GM18505 (cell line): Measurements from ENCODE around the gene C8G.

ENCODE experiments used
- ATAC-seq: cut with Tn5 transposase; IDR thresholded peaks from one replicate; pipeline ENCODE4 v1.9.1; 2021; ENCODE audit not compliant: unreplicated experiment
- POLR2A ChIP-seq: IDR thresholded peaks from 4 replicates; pipeline ENCODE4 v1.6.1; 2011; ENCODE audit warnings: borderline replicate concordance; ENCODE audit not compliant: insufficient read depth, insufficient read length; ENCODE audit errors: extremely low read depth

C8G gene

DNA sequence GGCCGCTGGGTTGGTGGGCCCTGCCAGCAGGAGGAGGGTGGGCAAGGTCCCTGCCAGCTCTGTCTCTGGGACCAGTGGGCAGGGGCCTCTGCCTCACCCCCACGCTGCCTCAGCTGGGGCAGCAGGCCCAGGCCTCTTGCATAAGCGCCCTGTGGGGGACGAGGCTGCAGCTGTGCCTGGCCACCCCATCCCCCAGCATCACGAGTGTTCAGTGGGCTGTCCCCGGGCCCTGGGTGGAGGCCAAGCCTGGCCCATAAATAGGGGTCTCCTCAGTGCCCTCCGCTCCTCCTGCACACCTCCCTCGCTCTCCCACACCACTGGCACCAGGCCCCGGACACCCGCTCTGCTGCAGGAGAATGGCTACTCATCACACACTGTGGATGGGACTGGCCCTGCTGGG lies 32.2 kb downstream of the C8G start, which contains the start of gene PTGDS:
PTGDS (plus strand) TSS at position 282 of the 400 bp plus-strand sequence; CDS start at position 357, 75 bp downstream.
- no peak for ATAC-seq
- TF ChIP-seq POLR2A = no peak

- no peak for ATAC-seq
- TF ChIP-seq POLR2A = no peak
Observed at GRCh38 chr9:136977649-136978072, 32.6 kb downstream of the C8G start.

DNA sequence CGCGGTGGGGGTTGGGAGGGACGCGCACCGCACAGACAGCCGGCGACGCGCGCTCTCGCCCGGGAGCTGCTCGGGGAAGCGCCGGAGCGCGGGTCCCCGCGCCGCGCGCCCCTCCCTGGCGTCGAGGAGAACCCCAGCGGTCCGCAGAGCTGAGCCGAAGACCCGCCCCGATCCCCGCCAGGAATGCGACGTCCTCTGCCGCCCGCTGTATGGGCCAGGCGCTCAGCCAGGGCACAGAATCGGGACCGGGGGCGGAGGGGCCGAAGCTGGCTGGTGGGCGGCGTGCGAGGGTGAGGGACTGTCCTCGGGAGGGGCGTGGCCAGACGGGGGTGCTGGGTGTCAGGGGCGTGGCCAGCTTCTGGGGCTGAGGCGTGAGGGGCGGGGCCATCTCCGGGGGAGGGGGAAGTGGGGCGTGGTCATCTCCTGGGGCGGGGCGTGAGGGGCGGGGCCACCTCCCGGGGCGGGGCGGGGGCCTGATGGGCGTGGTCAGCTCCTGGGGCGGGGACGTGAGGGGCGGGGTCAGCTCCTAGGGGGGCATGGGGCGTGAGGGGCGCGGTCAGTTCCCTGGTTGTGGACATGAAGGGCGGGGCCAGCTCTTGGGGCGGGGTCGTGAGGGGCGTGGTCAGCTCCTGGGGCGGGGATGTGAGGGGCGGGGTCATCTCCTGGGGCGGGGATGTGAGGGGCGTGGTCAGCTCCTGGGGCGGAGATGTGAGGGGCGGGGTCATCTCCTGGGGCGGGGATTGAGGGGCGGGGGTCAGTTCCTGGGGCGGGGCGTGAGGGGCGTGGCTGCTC lies 33.2 kb downstream of the C8G start:
- no peak for TF ChIP-seq POLR2A
- no peak for ATAC-seq

GRCh38 chr9:136978865-136979544 lies 34.0 kb downstream of the C8G start:
- no peak for TF ChIP-seq POLR2A

GRCh38 chr9:136979769-136980587 lies 34.9 kb downstream of the C8G start:
- no peak for TF ChIP-seq POLR2A
- ATAC-seq = no peak

More at GRCh38 chr9:136978865-136979544, 34.0 kb downstream of the C8G start:
- ATAC-seq = no peak

GRCh38 chr9:136980669-136981478 lies 35.8 kb downstream of the C8G start:
- no peak for TF ChIP-seq POLR2A
- ATAC-seq = no peak

- no peak for TF ChIP-seq POLR2A
- ATAC-seq = no peak
Observed at GRCh38 chr9:136981588-136982231, 36.7 kb downstream of the C8G start.

GRCh38 chr9:136982232-136983051 lies 37.4 kb downstream of the C8G start, which contains the start of gene LCNL1:
Gene LCNL1, plus strand, starts transcription at chr9:136982993. Its CDS starts 594 bp downstream, at chr9:136983587.
- no peak for TF ChIP-seq POLR2A
- ATAC-seq = no peak

DNA sequence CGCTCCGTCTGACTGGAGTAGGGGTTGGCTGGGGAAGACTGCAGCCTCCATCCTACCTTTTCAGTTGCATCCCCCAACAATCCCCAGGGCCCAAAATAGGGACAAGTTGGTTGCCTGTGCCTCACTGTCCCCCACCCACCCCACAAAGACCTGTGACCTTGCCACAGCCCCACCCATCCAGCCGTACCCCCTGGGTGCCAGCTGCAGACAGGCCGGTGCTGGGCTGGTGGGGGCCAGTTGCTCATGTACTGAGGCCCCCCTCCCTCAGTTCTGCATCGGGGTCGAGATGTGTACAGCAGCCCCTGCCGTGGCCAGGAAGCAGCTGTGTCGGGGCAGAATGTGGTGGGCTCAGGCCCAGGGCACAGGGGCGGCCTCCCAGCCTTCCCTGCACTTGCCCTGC lies 38.1 kb downstream of the C8G start:
- no peak for TF ChIP-seq POLR2A
- ATAC-seq = no peak

GRCh38 chr9:136983656-136984314 lies 38.7 kb downstream of the C8G start:
- no peak for ATAC-seq

DNA sequence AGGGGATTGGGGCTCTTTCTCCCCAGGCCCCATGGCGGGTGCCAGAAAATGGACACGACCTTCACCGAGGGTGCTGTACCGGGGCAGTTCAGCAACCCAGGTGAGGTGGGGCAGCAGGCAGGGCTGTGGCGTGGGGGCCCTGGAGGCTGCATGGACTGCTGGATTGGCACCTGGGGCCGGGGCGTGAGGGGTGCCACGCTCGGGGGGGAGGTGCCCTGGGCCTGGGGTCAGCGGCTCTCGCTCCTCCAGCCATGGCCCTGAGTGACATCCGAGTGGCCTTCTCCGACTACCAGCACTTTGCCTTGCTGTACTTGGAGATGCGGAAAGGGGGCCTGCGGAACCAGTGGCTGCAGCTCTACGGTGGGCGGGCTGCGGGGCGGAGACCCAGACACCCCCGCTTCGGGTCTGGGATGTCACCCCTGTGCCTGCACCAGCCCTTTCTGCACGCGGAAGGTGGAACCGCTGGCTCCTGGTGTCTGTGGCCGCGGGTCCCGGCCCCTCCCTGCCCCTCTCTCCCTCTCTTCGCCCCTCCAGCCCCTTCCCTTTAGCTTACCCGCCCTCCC lies 39.5 kb downstream of the C8G start:
- no peak for TF ChIP-seq POLR2A
- ATAC-seq = no peak

More at GRCh38 chr9:136983656-136984314, 38.7 kb downstream of the C8G start:
- TF ChIP-seq POLR2A = no peak

DNA sequence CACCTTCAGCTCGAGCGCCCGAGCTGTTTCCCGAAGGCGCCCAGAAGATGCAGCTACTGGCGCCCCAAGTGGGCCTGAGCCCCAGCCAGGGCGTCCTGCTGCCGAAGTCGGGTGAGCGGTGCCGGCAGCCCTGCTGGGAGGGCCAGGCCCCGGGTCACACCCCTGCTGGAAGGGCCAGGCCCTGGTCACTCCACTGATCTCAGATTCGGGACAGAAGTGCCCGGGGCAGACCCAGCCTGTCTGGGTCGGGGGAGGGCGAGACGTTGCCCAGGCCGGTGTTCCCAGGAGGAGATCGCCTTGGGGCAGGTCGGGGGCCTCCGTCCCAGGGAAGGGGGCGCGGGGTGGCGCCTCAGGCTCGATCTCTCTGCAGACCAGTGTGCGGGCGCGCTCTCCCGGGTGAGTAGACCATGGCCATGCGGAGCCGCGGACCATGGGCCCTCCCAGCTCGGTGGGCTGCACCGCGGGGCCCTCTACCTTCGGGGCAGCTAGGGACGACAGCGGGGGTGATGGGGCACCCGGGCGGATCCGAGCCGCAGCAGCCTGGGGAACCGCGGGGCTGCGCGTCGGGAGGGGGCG lies 40.1 kb downstream of the C8G start:
- no peak for ATAC-seq
- no peak for TF ChIP-seq POLR2A
